ENCODE data around the gene HDAC8.

The HDAC8 gene

DNA sequence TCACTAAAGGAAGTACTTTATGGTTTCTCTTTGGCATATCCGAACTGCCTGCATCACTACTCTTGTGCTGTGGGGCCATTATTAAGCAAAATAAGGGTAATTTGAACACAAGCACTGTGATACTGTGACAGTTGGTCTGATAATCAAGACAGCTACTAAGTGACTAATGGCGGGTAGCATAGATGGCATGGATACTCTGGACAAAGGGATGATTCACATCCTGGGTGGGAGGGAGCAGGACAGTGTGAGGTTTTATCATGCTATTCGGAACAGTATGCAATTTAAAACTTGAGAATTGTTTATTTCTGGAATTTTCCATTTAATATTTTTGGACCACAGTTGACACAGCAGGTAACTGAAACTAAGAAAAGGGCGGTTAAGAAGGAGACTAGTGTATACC lies 214.3 kb downstream of the HDAC8 start:
- H3K36me3 ChIP-seq (ENCODE audit: control insufficient read depth, insufficient read depth, low read length) = no peaks in the 10 kb centered on the region
- TF ChIP-seq, protein P1, sequence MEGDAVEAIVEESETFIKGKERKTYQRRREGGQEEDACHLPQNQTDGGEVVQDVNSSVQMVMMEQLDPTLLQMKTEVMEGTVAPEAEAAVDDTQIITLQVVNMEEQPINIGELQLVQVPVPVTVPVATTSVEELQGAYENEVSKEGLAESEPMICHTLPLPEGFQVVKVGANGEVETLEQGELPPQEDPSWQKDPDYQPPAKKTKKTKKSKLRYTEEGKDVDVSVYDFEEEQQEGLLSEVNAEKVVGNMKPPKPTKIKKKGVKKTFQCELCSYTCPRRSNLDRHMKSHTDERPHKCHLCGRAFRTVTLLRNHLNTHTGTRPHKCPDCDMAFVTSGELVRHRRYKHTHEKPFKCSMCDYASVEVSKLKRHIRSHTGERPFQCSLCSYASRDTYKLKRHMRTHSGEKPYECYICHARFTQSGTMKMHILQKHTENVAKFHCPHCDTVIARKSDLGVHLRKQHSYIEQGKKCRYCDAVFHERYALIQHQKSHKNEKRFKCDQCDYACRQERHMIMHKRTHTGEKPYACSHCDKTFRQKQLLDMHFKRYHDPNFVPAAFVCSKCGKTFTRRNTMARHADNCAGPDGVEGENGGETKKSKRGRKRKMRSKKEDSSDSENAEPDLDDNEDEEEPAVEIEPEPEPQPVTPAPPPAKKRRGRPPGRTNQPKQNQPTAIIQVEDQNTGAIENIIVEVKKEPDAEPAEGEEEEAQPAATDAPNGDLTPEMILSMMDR (IDR thresholded peaks at IDR 0.05; ENCODE audit: insufficient read depth, low read length, poor library complexity, severe bottlenecking) = no peak
- no peaks in the 10 kb centered on the region for H3K27me3 ChIP-seq (replicated peaks; ENCODE audit: control insufficient read depth, insufficient read depth, low read length)
- DNase-seq (ENCODE audit: extremely low read depth, insufficient read length) = no peak
- no peak overlapping the region for H3K4me3 ChIP-seq (replicated peaks; ENCODE audit: low read depth, low read length)

DNA sequence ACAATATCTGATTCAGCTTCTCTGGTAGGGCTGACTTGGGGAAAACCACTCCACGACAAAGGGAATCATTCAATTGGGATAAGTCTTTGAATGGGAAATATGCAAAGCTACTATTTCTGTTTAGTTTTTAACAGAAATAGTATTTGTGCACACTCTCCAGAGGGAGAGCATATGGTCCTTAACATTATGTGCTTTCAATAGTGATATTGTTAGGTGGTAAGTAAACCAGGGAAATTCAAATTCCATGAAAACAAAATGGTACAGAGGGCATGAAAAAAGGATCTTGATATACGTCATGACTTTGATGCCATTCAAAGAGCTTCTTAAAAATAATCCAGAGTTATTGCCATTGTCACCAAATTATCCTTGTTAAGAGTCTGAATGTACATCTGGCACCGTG lies 219.9 kb downstream of the HDAC8 start:
- H3K27me3 ChIP-seq (replicated peaks; ENCODE audit: control insufficient read depth, insufficient read depth, low read length) = no peaks in the 10 kb centered on the region
- H3K4me3 ChIP-seq (replicated peaks; ENCODE audit: low read depth, low read length) = no peak overlapping the region
- no peak for DNase-seq (ENCODE audit: extremely low read depth, insufficient read length)
- TF ChIP-seq, protein P1 (IDR thresholded peaks at IDR 0.05; ENCODE audit: insufficient read depth, low read length, poor library complexity, severe bottlenecking) = no peak
- H3K36me3 ChIP-seq (ENCODE audit: control insufficient read depth, insufficient read depth, low read length) = no peaks in the 10 kb centered on the region

DNA sequence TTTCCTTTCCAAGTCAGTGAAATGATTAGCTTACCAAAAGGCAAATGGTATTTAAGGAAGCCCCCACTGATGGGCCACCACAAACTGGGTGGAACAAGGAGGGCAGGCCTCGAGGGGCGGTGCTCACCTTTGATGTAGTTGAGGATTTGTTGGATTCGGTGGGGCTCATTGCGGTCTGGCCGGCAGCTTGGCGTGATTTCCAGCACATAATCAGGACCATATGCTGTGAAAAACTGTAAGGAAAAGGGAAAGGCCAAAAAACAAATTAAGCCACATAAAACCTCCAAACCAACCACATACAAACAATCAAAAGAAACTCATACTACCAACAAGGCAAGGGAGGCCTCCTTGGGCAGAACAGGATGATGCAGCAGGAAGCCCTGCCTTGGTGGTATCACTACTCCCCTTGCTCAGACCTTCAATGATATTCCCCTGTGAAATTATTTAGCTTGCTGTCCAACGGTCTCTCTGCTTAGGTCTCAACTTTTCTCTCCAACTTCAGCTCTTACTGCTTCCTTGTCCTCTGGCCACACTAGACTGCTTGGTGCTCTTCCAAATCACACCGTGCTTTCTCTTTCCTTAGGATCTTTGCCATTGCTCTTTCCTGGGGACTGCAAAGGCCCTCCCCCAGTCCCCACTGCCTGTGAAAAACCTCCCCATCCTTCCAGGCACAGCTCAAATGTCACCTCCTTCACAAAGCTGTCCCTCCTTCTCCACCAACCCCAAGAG lies 220.9 kb downstream of the HDAC8 start:
- no peaks in the 10 kb centered on the region for H3K27me3 ChIP-seq (replicated peaks; ENCODE audit: control insufficient read depth, insufficient read depth, low read length)
- TF ChIP-seq, protein P1 (IDR thresholded peaks at IDR 0.05; ENCODE audit: insufficient read depth, low read length, poor library complexity, severe bottlenecking) = no peak
- no peak overlapping the region for H3K4me3 ChIP-seq (replicated peaks; ENCODE audit: low read depth, low read length)
- no peaks in the 10 kb centered on the region for H3K36me3 ChIP-seq (ENCODE audit: control insufficient read depth, insufficient read depth, low read length)
- DNase-seq (ENCODE audit: extremely low read depth, insufficient read length) = no peak

GRCh38 chrX:72349190-72349589 lies 223.5 kb downstream of the HDAC8 start:
- Histone ChIP-seq H3K27me3 (replicated peaks; ENCODE audit: control insufficient read depth, insufficient read depth, low read length) (no peaks in the 10 kb centered on the region), H3K36me3 (ENCODE audit: control insufficient read depth, insufficient read depth, low read length) (no peaks in the 10 kb centered on the region), H3K4me3 (replicated peaks; ENCODE audit: low read depth, low read length) (no peak overlapping the region)
- no peak for DNase-seq (ENCODE audit: extremely low read depth, insufficient read length)
- TF ChIP-seq, protein P1 (IDR thresholded peaks at IDR 0.05; ENCODE audit: insufficient read depth, low read length, poor library complexity, severe bottlenecking) = no peak

DNA sequence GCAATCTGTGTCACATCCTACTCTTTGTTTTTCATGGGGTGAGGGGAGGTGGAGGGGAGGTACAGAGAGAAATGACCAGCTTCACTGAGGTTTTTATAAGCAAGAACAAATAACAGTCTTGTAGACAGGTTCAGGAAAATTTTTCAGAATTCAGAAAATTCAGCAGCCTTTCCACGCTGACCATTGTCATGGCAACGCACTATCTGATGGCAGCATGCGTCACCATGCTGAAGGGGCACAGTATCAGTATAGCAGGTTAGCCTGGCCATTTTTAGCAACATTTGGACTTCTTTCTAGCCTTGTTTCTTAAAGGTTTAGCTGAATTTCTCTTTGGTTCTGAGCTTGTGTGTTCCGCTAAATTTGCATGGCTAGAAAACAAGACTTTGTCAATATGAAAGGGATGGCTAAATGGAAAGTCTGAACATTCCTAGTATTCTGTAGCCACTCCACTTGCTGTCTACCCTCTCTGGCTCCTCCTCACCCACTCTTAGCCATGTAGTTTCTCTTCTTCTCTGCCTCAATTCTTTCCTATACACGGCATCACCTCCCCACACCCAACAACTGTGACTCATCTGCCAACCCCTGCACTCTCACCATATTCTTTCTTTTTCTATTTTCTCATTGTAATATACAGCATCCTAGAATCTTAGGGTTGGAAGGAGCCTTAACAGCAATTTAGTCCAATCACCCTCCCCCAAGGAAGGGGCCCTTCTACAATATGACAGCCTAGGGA lies 224.2 kb downstream of the HDAC8 start:
- Histone ChIP-seq H3K36me3 (ENCODE audit: control insufficient read depth, insufficient read depth, low read length) (no peaks in the 10 kb centered on the region), H3K27me3 (replicated peaks; ENCODE audit: control insufficient read depth, insufficient read depth, low read length) (no peaks in the 10 kb centered on the region), H3K4me3 (replicated peaks; ENCODE audit: low read depth, low read length) (no peak overlapping the region)
- DNase-seq (ENCODE audit: extremely low read depth, insufficient read length) = no peak
- TF ChIP-seq, protein P1 (IDR thresholded peaks at IDR 0.05; ENCODE audit: insufficient read depth, low read length, poor library complexity, severe bottlenecking) = no peak
